IPS DF 4.7 (cell line): Measurements from ENCODE around the gene TTC31.

Experiments used
- DNase-seq: peaks from one replicate; pipeline ENCODE4 v3.0.0-alpha.2; 2013; ENCODE audit warnings: low spot score; ENCODE audit errors: extremely low read depth

The TTC31 gene

DNA sequence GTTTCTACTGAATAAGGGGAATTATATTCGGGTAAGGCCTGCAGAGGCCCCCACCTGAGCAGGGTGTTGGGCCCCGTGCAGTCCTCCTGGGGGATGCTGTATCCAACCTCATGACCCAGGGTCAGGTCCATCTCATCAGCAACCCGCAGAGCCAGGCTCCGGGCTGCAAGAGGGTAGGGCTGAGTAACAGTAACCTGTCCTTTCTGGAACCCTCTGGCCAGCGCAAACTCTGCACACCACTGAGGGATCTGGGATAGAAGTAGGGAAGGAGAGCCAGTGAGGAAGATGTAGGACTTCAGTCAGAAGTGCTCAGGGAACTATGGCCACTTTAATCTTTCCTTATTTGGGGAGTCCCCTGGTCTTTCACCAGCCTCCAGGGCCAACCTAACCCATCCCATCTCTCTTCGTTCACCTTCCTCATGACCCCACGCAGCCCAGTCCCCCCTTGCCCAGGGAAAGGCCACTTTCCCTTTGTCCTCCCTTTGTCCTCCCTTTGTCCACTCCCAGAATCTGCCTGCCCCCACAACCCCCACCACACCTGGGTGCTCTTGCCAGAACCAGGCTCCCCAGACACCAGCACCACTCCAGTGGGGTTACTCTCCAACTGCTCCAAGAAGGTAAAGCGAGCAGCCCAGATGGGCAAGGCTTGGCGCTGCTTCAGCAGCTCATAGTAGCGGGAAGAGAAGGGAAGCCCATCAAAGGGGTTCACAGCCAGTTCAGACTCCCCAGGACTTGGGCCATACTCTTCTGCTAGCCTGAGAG, 42.3 kb downstream of the TTC31 start:
- DNase-seq = no peak

DNA sequence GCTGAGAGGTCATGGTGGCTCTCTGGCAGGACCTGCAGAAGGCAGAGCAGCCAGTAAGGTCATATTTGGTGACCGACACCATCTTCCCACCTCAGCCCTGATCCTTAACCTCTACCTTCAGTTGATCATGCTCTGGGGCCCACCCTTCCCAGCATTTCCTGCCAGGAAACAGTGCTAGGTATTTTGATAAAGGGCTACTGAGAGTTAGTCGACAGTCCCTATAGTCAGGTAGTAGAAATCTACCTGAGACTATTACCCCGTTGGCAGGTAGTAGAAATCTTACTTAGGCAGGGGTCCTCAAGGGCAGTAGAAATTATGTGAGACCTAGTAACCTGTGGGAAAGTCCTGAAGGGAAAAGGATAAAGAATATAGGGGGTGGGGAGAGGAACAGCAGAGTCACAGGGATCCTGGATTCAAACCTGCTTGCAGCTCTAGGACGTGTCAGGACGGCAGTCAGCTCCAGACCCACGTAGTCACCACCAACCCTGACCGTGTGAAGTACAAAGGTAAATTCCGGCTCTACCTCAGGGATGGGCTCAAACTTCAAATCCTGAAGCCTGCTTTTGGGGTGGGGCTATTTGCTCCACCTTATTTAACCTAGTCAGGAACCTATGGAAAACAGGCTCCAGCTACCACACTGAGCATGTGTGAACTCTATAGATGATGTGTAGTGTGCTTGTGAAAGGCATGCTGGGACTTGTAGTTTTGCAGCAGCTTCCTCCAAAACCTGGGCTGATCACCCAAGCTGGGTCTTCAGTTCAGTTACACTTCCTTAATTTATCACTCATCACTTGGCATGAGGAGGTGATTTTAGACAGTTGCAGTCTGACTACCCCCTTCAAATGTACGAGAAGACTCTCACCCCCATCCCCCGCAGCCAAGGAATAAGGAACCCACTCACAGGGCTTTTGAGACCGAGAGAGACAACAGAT, 43.1 kb downstream of the TTC31 start, which contains the start of gene DQX1:
Gene DQX1 (minus strand): TSS at position 515 of the 932 bp plus-strand sequence. CDS start 502 bp downstream, at position 13.
- no peak for DNase-seq

DNA sequence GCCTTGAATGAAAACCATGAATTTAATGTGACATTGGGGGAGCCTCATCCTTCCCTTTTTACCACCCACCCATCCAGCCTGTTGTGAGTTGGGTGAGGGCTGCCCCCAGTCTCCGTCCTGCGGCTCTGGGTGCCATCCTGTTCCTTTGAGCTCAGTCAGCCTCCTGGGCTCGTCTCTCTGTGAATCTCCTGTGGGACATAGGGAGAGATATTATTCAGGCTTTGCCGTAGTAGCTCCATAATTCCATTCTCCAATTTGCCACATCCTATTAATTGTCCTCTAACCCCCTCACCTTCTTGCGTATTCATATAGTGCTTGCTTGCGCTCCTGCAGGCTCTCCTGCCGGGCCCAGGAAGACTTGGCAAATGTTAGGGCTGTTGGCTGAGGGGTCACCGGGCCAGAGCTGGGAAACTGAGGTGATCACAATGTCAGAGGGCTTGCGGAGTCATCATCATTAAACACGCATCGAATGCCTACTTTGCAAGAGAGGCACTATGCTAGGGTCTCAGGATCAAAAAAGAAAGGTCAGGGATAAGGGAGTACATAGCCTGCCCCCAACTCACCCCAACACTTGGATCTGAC, 43.9 kb downstream of the TTC31 start:
- no peak for DNase-seq

DNA sequence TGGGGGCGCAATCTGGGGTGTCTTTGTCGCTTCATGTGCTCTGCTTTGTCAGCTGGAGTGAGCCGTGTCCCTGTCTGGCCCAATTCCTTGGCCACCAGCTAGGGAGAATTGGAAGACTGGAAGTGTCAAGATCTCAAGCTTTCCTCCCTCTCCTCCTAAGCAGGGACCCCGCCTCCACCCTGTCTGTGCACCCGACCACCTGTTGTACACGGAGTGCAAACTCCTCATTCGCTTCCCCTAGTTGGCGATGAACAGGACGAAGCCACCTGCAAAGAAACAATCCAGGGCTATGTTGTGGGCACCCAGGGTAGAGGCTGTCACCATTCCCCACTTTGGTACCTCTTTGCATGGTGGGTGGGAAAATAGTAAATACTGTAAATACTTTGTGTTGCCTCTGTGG, 44.9 kb downstream of the TTC31 start:
- no peak for DNase-seq

DNA sequence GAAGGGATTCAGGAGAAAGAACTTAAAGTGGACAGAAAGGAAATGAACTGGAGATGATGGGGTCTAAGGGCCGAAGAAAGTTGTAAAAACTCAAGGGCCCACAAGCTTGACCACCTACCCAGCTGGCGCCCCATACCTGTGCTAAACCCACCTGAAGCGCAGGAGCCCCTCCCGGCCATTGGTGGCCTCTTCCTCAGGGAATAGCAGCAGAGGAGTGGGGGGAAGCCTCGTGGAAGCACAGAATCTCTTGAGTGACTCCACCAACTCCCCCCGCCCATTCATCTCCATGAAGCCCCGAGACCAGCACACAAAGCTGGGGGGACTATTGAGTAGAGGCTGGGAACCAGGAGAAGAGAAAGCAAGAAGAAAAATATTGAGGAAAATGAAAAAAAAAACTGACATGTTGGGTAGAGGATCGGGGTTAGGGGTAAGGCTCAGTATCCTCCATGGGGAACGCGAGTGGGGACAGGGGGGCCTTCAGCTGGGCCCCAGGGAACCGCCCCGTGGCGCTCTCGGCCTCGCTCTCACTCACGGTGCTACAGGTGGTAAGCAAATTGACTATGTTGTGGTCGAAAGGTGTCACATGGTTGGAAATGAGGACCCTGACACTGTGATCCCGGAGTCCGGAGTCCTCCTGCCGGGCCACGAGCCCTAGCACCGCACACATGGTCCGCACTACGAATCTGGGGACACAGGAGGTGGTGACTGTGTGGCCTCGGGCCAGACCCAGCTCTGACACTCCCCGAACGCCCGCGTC, 45.9 kb downstream of the TTC31 start:
- no peak for DNase-seq

DNA sequence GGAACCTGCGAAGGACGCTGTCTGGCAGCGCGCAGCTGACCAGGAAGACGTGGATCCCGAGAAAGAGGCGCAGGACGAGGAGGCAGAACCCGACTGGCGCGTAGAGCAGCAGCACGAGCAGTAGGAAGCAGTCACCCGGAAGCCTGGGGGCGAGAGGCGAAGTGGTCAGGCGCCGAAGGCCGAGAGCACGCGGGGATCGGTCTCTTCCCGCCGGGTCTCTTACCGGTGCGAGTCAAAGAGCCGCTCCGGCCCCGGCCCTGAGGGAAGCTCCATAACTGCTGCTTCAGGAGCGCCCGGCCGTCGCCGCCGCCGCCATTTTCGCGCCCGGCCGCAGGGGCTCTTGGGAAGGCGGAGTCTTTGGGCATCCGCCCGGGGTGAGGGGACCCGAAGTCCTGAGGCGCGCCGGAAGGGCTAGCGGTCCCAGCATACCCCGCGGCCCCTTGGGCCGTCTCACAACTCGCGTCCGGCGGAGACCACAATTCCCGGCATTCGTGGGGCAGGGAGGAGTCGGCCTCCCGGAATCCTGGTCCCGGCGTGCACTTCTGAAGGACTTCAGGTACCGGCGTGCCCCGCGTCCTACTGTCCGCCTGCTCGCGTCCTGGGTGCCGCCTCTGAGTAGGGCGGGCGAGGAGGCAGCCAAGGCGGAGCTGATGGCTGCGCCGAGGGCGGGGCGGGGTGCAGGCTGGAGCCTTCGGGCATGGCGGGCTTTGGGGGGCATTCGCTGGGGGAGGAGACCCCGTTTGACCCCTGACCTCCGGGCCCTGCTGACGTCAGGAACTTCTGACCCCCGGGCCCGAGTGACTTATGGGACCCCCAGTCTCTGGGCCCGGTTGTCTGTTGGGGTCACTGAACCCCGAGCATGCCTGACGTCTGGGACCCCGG, 46.7 kb downstream of the TTC31 start, which contains the start of the genes AUP1 and HTRA2:
Gene AUP1 (minus strand): TSS at position 350 of the 882 bp plus-strand sequence. CDS start 77 bp downstream, at position 273.
Gene HTRA2 (plus strand): TSS at position 577 of the 882 bp plus-strand sequence. CDS start 74 bp downstream, at position 651.
- peak; percentile 91 for DNase-seq

DNA sequence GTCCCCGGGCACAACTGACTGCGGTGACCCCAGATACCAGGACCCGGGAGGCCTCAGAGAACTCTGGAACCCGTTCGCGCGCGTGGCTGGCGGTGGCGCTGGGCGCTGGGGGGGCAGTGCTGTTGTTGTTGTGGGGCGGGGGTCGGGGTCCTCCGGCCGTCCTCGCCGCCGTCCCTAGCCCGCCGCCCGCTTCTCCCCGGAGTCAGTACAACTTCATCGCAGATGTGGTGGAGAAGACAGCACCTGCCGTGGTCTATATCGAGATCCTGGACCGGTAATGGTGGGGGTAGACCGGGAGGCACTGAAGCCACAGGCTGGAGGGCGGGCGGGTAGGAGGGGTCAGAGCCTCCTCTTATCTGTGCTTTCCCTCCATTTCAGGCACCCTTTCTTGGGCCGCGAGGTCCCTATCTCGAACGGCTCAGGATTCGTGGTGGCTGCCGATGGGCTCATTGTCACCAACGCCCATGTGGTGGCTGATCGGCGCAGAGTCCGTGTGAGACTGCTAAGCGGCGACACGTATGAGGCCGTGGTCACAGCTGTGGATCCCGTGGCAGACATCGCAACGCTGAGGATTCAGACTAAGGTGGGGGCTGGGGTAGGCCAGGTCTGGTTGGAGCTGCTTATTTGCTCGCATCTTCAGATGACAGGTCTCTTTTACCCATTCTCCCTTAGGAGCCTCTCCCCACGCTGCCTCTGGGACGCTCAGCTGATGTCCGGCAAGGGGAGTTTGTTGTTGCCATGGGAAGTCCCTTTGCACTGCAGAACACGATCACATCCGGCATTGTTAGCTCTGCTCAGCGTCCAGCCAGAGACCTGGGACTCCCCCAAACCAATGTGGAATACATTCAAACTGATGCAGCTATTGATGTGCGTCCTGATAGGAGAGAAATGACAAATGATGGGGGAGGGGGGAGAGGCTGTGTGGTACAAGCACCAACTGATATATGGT, 47.6 kb downstream of the TTC31 start:
- no peak for DNase-seq

DNA sequence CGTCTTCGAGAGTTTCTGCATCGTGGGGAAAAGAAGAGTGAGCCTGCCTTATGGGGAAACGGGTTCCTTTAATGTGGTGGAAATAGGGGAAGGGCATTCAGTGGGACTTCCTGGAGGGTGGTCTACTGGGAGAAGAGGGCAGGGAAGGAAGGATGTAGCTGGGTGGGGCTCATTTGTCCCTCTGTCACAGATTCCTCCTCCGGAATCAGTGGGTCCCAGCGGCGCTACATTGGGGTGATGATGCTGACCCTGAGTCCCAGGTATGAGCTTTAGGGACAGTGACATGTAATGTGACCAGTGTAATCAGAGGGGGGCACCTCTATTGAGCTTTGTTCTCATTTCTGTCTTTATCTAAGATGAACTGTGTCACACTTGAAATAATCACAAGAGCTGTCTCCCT, 48.8 kb downstream of the TTC31 start:
- DNase-seq = no peak

DNA sequence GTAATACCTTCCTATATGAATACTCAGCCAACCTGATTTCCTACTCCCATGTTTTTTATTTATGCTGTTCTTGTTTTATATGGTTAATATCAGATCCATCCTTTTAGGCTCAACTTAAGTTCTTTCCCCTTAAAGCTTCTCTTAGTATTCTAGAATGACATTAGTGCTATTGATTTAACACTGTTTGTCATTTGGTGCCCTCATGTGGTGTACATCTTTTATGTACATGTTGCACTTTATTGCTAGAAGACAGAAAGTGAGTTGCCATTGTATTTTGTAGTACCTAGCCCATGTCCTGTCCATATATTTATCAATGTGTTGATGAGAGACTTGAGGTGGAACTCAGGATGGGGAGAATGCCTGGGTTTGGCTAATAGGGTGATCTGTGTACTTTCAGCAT, 49.3 kb downstream of the TTC31 start:
- no peak for DNase-seq

DNA sequence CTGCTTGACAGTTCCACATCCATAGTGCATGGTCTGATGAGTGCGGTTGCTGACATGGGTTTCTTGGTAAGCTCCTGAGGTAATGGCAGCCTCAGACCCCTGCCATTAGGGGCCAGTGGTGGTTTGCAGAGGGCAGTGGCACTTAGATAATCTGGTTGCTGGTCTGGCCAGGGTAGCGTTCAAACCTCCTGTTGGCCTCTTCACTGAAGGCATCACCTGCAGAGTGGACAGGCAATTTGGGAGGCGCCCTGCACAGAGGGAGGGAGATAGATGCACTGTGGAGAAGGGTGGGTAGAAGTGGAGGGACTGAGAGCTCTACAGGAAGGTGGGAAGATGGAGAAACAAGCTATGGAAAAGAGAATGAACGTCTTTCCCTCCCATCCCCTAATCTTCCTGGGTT, 50.6 kb downstream of the TTC31 start:
- DNase-seq = no peak

DNA sequence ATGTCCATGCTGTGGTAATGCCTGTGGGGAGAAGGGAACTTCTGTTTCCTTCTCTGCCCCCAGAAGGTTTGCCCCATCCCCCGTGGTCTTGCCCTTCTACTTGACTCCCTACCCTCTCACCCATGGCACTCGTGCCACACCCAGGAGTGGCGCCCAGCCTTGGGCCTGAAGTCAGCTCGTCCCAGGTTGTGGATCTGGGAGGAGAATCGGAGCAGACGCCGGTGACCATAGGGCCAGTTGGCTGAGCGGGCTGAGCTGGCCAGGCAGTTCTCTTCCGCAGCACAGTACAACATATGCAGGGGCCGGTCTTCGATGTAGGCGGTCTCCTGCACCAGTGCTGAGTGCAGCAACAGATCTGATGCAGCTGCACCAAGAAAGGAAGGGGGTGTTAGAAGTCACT, 51.5 kb downstream of the TTC31 start:
- DNase-seq = no peak

DNA sequence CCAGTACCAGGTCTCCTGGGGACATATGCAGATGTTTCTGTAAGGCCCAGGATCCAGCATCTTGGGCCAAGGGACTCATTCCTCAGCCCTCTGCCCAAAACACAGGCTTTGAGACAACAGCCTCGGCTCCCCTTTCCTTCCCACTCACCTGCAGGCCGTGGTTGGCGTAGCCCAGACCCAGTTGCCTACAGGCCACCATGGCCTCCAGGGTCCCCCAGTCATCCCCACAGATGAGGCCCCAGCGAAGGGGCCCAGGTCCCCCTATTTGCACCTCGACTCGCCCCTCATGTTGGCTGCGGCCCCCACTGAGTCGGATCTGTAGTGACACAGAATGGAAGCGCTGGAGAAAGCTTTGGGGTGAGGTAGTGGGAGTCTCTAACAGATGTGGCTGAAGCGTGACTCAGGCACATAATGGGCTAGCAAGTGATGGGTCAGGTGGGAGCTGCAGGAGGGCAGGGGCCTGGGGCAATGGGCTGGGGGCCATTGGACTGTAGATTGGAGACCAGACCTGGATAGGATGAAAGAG, 52.6 kb downstream of the TTC31 start:
- DNase-seq = no peak

DNA sequence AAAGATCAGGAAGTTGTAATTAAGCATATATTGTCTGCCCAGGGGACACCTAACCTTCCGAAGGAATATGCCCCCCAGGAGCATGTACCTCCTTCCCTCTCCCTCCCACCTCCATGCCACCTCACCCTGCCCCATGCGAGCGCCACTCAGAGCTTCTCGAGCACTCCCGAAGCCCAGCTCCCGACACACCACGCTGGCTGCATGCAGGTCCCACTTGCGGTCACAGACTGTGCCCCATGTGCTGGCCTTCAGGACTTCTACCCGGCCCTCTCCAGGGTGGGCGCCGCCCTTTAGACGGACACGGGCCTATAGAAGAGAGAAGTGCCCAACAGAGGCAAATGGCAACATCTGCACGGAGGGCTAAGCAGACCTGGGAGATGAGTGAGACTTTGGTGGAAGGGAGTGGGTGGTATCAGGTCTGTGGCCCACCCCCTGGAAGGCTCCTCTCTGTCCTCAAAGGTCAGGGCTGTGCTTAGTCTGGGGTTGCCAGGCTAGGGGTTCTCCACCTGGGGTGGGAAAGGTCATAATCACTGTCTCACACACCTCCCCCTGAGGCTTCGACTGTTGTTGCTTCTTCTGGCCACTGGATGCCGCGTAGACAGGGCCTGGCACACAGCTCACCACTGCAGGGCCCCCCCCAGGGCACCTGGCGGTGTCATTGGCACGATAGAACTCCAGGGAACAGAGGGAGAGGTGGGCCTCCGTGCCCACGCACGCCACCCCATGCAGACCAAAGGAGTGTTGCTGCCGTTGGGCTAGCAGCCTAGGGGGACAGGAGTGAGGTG, 53.5 kb downstream of the TTC31 start:
- DNase-seq = no peak

DNA sequence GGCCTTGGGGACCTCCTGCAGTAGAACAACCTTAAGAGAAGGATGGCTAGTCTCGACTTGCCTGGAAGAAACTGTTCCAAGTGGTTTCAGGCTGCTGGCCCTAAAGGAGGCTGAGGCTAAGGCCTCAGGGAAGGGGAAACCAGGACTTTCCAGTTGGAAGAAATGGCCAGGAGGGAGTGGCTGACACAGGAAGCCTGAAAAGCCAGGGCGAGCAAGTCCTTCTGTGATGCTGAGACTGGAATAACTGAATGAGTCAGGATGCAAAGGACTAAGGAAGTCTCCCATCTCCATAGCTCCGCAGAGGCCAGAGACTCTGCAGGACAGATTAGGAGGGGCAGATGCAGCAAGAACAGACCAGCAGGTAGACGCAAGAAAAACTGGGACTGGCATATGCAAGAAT, 54.3 kb downstream of the TTC31 start:
- no peak for DNase-seq

DNA sequence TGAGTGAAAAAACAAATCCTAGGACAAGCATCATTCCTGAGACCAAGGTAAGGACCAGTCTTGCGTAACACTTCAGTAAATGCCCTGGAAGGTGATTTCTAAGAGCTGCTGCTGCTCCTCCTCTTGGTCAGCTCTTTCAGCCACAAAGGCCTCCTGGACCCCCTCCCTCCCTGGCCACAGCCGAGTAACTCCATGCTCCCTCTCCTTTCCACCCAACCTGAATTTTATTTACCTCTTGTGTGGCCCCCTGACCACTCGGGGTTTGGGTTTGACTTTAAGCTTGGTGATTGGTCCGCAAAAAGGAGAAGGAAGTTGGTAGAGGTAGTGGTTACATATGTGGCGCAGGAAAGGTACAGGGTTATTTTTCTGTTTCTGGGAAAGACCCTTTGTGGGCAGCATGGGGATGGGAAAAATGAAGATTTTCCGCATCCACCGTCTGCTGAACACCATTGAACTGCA, 56.0 kb downstream of the TTC31 start:
- no peak for DNase-seq

DNA sequence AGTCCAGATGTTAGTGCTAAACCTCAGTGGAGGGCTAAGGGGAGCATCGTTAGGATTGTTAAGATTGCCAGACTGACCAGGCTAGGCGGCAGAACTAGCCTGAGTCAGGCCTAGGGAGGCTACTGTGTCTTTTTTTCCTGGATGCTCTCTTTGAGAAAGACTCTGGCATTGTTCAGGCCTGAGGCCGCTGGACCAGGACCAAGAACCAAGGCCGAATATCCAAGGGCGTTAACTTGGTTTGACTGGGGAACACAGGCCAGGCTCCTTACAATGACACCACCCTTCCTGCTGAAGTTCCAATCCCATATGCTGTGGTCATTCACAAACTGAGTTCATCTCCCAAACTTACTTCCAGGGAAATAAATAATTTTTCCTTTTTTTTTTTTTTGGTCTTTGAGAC, 57.4 kb downstream of the TTC31 start:
- DNase-seq = no peak

DNA sequence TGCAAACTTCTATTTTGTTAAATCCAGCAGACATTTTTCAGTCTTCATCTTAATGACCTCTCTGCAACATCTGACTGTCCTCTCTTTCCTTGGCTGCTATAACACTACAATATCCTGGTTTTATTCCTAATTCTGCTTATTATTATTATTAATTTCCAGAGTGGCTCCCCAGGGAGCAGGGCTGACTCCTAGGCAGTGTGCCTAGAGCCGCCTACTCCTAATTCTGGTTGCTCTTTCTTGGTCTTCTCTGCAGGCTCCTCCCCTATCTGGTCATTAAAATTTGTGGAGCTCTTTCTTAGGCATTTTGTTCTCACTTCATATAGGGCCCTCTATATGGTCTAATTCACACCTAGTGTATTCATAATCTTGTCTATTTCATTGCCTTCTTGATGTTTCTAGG, 60.1 kb downstream of the TTC31 start:
- no peak for DNase-seq
